Measurements from ENCODE around the gene MUSTN1.
A peak's percentile ranks its signal among the peaks of the same experiment; 100 is the strongest.

MUSTN1 gene

GRCh38 chr3:52856666-52857065 is 21.8 kb upstream of the MUSTN1 start:
- no peaks in the 10 kb centered on the region for H3K4me1 ChIP-seq
- H3K36me3 ChIP-seq, result peaks cover 16 to 53% (median 27%) of the 10 kb centered on the region in 3 donors
- no peak overlapping the region for H3K4me3 ChIP-seq
- intact Hi-C loops (cut with DNase I; ENCODE audit: low total_unique reads), result loop anchor here (10.0 kb wide), 1 partner anchor 218 kb away; no protein-coding TSS in a partner anchor
- H3K27ac ChIP-seq, result no peak overlapping the region
- no peak for TF ChIP-seq CTCF (IDR thresholded peaks at IDR 0.05)
- H3K27me3 ChIP-seq, result no peaks in the 10 kb centered on the region
- no peak for DNase-seq
- H3K9me3 ChIP-seq, result no peaks in the 10 kb centered on the region

GRCh38 chr3:52854013-52854412 is 19.2 kb upstream of the MUSTN1 start:
- Histone ChIP-seq H3K27ac (no peak overlapping the region), H3K9me3 (no peaks in the 10 kb centered on the region), H3K27me3 (no peaks in the 10 kb centered on the region), H3K4me1 (peaks cover 0 to 1% (median 0%) of the 10 kb centered on the region in 4 donors), H3K36me3 (peaks cover 25 to 67% (median 51%) of the 10 kb centered on the region in 3 donors), H3K4me3 (no peak overlapping the region)
- TF ChIP-seq CTCF (IDR thresholded peaks at IDR 0.05), result no peak
- intact Hi-C loops (cut with DNase I; ENCODE audit: low total_unique reads), result loop anchor here (5.0 to 10.0 kb wide), 2 partner anchors 78 to 221 kb away; no protein-coding TSS in a partner anchor
- no peak for DNase-seq

- intact Hi-C loops (cut with DNase I; ENCODE audit: low total_unique reads), result loop anchor here (5.0 to 10.0 kb wide), 2 partner anchors 80 to 222 kb away; no protein-coding TSS in a partner anchor
- no peak for DNase-seq
- Histone ChIP-seq H3K4me3 (no peak overlapping the region), H3K4me1 (peaks cover 0 to 13% (median 0%) of the 10 kb centered on the region in 4 donors), H3K27me3 (no peaks in the 10 kb centered on the region), H3K27ac (no peak overlapping the region), H3K9me3 (no peaks in the 10 kb centered on the region), H3K36me3 (peaks cover 30 to 83% (median 56%) of the 10 kb centered on the region in 3 donors)
- no peak for TF ChIP-seq CTCF (IDR thresholded peaks at IDR 0.05)
These were observed 17.6 kb upstream of the MUSTN1 start for GRCh38 chr3:52852419-52852818.

- peak; percentile 47 to 64 for TF ChIP-seq CTCF (IDR thresholded peaks at IDR 0.05)
- peaks cover 0 to 22% (median 6%) of the 10 kb centered on the region in 4 donors for H3K4me1 ChIP-seq
- intact Hi-C loops (cut with DNase I; ENCODE audit: low total_unique reads), result loop anchor here (5.0 to 10.0 kb wide), 2 partner anchors 81 to 223 kb away; no protein-coding TSS in a partner anchor
- no peaks in the 10 kb centered on the region for H3K9me3 ChIP-seq
- peaks cover 34 to 85% (median 56%) of the 10 kb centered on the region in 3 donors for H3K36me3 ChIP-seq
- DNase-seq, result peak in 1 of 2 donors; percentile 19
- H3K4me3 ChIP-seq, result no peak overlapping the region
- H3K27me3 ChIP-seq, result no peaks in the 10 kb centered on the region
- H3K27ac ChIP-seq, result no peak overlapping the region
These were observed 16.5 kb upstream of the MUSTN1 start for GRCh38 chr3:52851348-52851747.

GRCh38 chr3:52849656-52850055 is 14.8 kb upstream of the MUSTN1 start:
- Histone ChIP-seq H3K4me1 (peaks cover 0 to 38% (median 21%) of the 10 kb centered on the region in 4 donors), H3K4me3 (no peak overlapping the region), H3K9me3 (no peaks in the 10 kb centered on the region), H3K27me3 (no peaks in the 10 kb centered on the region), H3K27ac (peak overlapping the region in 1 of 2 donors; percentile 86), H3K36me3 (peaks cover 31 to 78% (median 56%) of the 10 kb centered on the region in 3 donors)
- intact Hi-C loops (cut with DNase I; ENCODE audit: low total_unique reads), result loop anchor here (5.0 to 10.0 kb wide), 2 partner anchors 83 to 225 kb away; no protein-coding TSS in a partner anchor
- DNase-seq, result peak in 1 of 2 donors; percentile 20
- TF ChIP-seq CTCF (IDR thresholded peaks at IDR 0.05), result no peak

Data from tibial artery (tissue), 4 donors.